DOHH2 (cell line): ENCODE measurements around the gene TSEN2.
A peak's percentile ranks its signal among the peaks of the same experiment; 100 is the strongest.
"Not testable (repeated sequence)": the region's sequence is repeated elsewhere in the genome, so short reads cannot be mapped to it uniquely, and the experiment has no call there.

Source experiments
- H3F3A ChIP-seq: fragments of 200-600 bp; sonication (generic), shearing (Covaris generic); 2 replicates; pipeline ENCODE4 v1.6.0; 2016; ENCODE audit warnings: antibody characterized with exemption, mild to moderate bottlenecking; ENCODE audit not compliant: control insufficient read depth, insufficient read depth
- H3K27ac ChIP-seq: fragments of 200-600 bp; sonication (generic); 2 replicates; pipeline ENCODE4 v1.5.1; 2014; ENCODE audit warnings: low read depth, mild to moderate bottlenecking, low read length, moderate library complexity
- H3K27me3 ChIP-seq: fragments of 200-600 bp; sonication (generic); 2 replicates; pipeline ENCODE4 v1.6.1; 2014; ENCODE audit warnings: mild to moderate bottlenecking, low read length, mixed read lengths; ENCODE audit not compliant: control insufficient read depth
- H3K36me3 ChIP-seq: fragments of 200-600 bp; sonication (generic); 2 replicates; pipeline ENCODE4 v1.6.1; 2014; ENCODE audit warnings: mild to moderate bottlenecking, low read length, moderate library complexity, mixed read lengths; ENCODE audit not compliant: control insufficient read depth
- H3K4me1 ChIP-seq: fragments of 200-600 bp; sonication (generic); 2 replicates; pipeline ENCODE4 v1.6.1; 2014; ENCODE audit warnings: mild to moderate bottlenecking, low read length, mixed read lengths; ENCODE audit not compliant: control insufficient read depth
- H3K4me2 ChIP-seq: fragments of 200-600 bp; sonication (generic); 2 replicates; pipeline ENCODE4 v1.6.0; 2014; ENCODE audit warnings: mild to moderate bottlenecking, low read length, moderate library complexity
- H3K4me3 ChIP-seq: fragments of 200-600 bp; sonication (generic); 2 replicates; pipeline ENCODE4 v1.5.1; 2014; ENCODE audit warnings: mild to moderate bottlenecking, low read length, mixed read lengths
- H3K79me2 ChIP-seq: fragments of 200-600 bp; sonication (generic); 2 replicates; pipeline ENCODE4 v1.6.1; 2014; ENCODE audit warnings: mild to moderate bottlenecking, low read length, mixed read lengths; ENCODE audit not compliant: control insufficient read depth
- H3K9me2 ChIP-seq: fragments of 200-600 bp; sonication (generic); replicated peaks from 2 replicates; pipeline ENCODE4 v1.6.1; 2014; ENCODE audit warnings: mild to moderate bottlenecking, low read length, mixed read lengths; ENCODE audit not compliant: control insufficient read depth
- H3K9me3 ChIP-seq: fragments of 200-600 bp; sonication (generic); 2 replicates; pipeline ENCODE4 v1.6.1; 2014; ENCODE audit warnings: antibody characterized with exemption, low read length, mixed read lengths; ENCODE audit not compliant: control insufficient read depth, insufficient read depth
- H4K20me1 ChIP-seq: fragments of 200-600 bp; sonication (generic); 2 replicates; pipeline ENCODE4 v1.6.0; 2014; ENCODE audit warnings: low read depth, mild to moderate bottlenecking, antibody characterized with exemption, low read length, moderate library complexity; ENCODE audit not compliant: control insufficient read depth, insufficient read depth
- CTCF ChIP-seq: fragments of 200-600 bp; sonication (generic); IDR thresholded peaks from one replicate; pipeline ENCODE4 v1.5.1; 2014; ENCODE audit warnings: antibody characterized with exemption, mild to moderate bottlenecking, low read depth, low read length; ENCODE audit not compliant: poor library complexity, severe bottlenecking
- EZH2phosphoT487 ChIP-seq: fragments of 200-600 bp; sonication (generic); IDR thresholded peaks from 2 replicates; pipeline ENCODE4 v1.6.1; 2017; ENCODE audit warnings: borderline replicate concordance, mild to moderate bottlenecking, antibody characterized with exemption, low read length, moderate library complexity, mixed read lengths

Gene TSEN2

GRCh38 chr3:12536423-12536822 is 52.1 kb downstream of the TSEN2 start:
- Histone ChIP-seq H3K27ac (no peak overlapping the region), H3K4me3 (no peak overlapping the region), H4K20me1 (no peaks in the 10 kb centered on the region), H3F3A (no peaks in the 10 kb centered on the region), H3K27me3 (no peaks in the 10 kb centered on the region), H3K9me3 (no peaks in the 10 kb centered on the region), H3K36me3 (peaks cover 16% of the 10 kb centered on the region), H3K4me1 (no peaks in the 10 kb centered on the region), H3K79me2 (no peaks in the 10 kb centered on the region), H3K4me2 (no peak overlapping the region), H3K9me2 (no peaks in the 10 kb centered on the region)
- TF ChIP-seq EZH2phosphoT487, result no peak
- TF ChIP-seq CTCF, result no peak

GRCh38 chr3:12541625-12542024 is 57.3 kb downstream of the TSEN2 start:
- no peaks in the 10 kb centered on the region for H4K20me1 ChIP-seq
- no peaks in the 10 kb centered on the region; the same call in 1 of the 2 replicates for H3K36me3 ChIP-seq
- no peak overlapping the region for H3K27ac ChIP-seq
- H3F3A ChIP-seq, result 0 out of 2 replicates have a peak, but pooled peaks cover 2% of the 10 kb centered on the region
- H3K9me3 ChIP-seq, result no peaks in the 10 kb centered on the region
- no peak overlapping the region for H3K4me3 ChIP-seq
- H3K9me2 ChIP-seq, result no peaks in the 10 kb centered on the region
- H3K79me2 ChIP-seq, result no peaks in the 10 kb centered on the region
- H3K4me1 ChIP-seq, result no peaks in the 10 kb centered on the region
- TF ChIP-seq EZH2phosphoT487 (no peak), CTCF (peak; percentile 46)
- H3K27me3 ChIP-seq, result no peaks in the 10 kb centered on the region
- no peak overlapping the region for H3K4me2 ChIP-seq

GRCh38 chr3:12543497-12543896 is 59.2 kb downstream of the TSEN2 start:
- not testable (repeated sequence) for H3K9me2 ChIP-seq, H3K27ac ChIP-seq, H3K27me3 ChIP-seq, H3K9me3 ChIP-seq, H3K36me3 ChIP-seq, H4K20me1 ChIP-seq, H3K4me3 ChIP-seq, H3K79me2 ChIP-seq, H3F3A ChIP-seq, H3K4me1 ChIP-seq, H3K4me2 ChIP-seq

- no peak overlapping the region for H3K27ac ChIP-seq
- H3K4me3 ChIP-seq, result no peak overlapping the region
Measured at GRCh38 chr3:12544652-12545472, 60.6 kb downstream of the TSEN2 start.

More at GRCh38 chr3:12544652-12545472, 60.6 kb downstream of the TSEN2 start:
- TF ChIP-seq CTCF (no peak), EZH2phosphoT487 (no peak)
- H4K20me1 ChIP-seq, result no peaks in the 10 kb centered on the region
- no peaks in the 10 kb centered on the region for H3K9me3 ChIP-seq
- no peaks in the 10 kb centered on the region for H3K9me2 ChIP-seq
- 0 out of 2 replicates have a peak, but pooled peaks cover 2% of the 10 kb centered on the region for H3F3A ChIP-seq
- no peaks in the 10 kb centered on the region; the same call in 1 of the 2 replicates for H3K36me3 ChIP-seq
- H3K27me3 ChIP-seq, result no peaks in the 10 kb centered on the region
- no peaks in the 10 kb centered on the region for H3K79me2 ChIP-seq
- no peaks in the 10 kb centered on the region for H3K4me1 ChIP-seq
- no peak overlapping the region for H3K4me2 ChIP-seq
